ENCODE measurements around the gene FIS1. TPM values are rescaled to one million over a fixed set of nuclear protein-coding genes. Genes with fewer than 3 reads are reported as not detected.
"Not testable (repeated sequence)": the region's sequence is repeated elsewhere in the genome, so short reads cannot be mapped to it uniquely, and the experiment has no call there.

The FIS1 gene
- total RNA-seq, 4 donors from 2014 or later = 118 to 223 (median 198) TPM

- WGBS = 55% methylated on average over 7 of the region's 7 CpGs
- TF ChIP-seq, protein P1, sequence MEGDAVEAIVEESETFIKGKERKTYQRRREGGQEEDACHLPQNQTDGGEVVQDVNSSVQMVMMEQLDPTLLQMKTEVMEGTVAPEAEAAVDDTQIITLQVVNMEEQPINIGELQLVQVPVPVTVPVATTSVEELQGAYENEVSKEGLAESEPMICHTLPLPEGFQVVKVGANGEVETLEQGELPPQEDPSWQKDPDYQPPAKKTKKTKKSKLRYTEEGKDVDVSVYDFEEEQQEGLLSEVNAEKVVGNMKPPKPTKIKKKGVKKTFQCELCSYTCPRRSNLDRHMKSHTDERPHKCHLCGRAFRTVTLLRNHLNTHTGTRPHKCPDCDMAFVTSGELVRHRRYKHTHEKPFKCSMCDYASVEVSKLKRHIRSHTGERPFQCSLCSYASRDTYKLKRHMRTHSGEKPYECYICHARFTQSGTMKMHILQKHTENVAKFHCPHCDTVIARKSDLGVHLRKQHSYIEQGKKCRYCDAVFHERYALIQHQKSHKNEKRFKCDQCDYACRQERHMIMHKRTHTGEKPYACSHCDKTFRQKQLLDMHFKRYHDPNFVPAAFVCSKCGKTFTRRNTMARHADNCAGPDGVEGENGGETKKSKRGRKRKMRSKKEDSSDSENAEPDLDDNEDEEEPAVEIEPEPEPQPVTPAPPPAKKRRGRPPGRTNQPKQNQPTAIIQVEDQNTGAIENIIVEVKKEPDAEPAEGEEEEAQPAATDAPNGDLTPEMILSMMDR (IDR thresholded peaks at IDR 0.05) = no peak
- no peak for TF ChIP-seq POLR2AphosphoS5 (IDR thresholded peaks at IDR 0.05)
- no peak for TF ChIP-seq EP300 (IDR thresholded peaks at IDR 0.05)
- TF ChIP-seq POLR2A (IDR thresholded peaks at IDR 0.05) = no peak
- no peak for DNase-seq (ENCODE audit: low spot score in 2 of 2)
- peaks cover 3% of the 10 kb centered on the region for H3K27me3 ChIP-seq
- H3K27ac ChIP-seq = no peak overlapping the region
- H3K4me1 ChIP-seq = no peaks in the 10 kb centered on the region
- no peaks in the 10 kb centered on the region for H3K9me3 ChIP-seq
- no peak overlapping the region for H3K4me3 ChIP-seq
- no peaks in the 10 kb centered on the region for H3K36me3 ChIP-seq
Observed at GRCh38 chr7:101258243-101258731, 13.4 kb upstream of the FIS1 start.

- Histone ChIP-seq H3K27ac (no peak overlapping the region), H3K9me3 (no peaks in the 10 kb centered on the region), H3K4me3 (no peak overlapping the region), H3K36me3 (no peaks in the 10 kb centered on the region), H3K4me1 (peaks cover 10% of the 10 kb centered on the region), H3K27me3 (no peaks in the 10 kb centered on the region)
- WGBS = 73% methylated on average over 4 of the region's 4 CpGs
- no peak for DNase-seq (ENCODE audit: low spot score in 2 of 2)
- no peak for TF ChIP-seq EP300 (IDR thresholded peaks at IDR 0.05)
- TF ChIP-seq, protein P1 (IDR thresholded peaks at IDR 0.05) = no peak
- no peak for TF ChIP-seq POLR2AphosphoS5 (IDR thresholded peaks at IDR 0.05)
- no peak for TF ChIP-seq POLR2A (IDR thresholded peaks at IDR 0.05)
Observed at GRCh38 chr7:101255796-101256195, 10.9 kb upstream of the FIS1 start.

DNA sequence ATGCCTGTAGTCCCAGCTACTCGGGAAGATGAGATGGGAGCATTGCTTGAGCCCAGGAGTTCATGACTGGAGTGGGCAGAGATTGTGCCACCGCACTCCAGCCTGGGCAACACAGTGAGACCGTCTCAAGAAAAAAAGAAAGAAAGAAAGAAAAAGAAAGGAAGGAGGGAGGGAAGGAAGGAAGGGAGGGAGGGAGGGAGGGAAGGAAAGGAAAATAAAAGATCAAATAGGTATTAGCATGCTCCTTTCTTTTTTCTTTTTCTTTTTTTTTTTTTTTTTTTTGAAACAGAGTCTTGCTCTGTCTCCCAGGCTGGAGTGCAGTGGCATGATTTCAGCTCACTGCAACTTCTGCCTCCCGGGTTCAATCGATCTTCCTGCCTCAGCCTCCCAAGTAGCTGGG, 8.3 kb upstream of the FIS1 start:
- not testable (repeated sequence) for H3K4me3 ChIP-seq; H3K27me3 ChIP-seq; H3K9me3 ChIP-seq; H3K27ac ChIP-seq; DNase-seq (ENCODE audit: low spot score in 2 of 2)
- WGBS = 86% methylated on average over 5 of the region's 5 CpGs
- H3K4me1 ChIP-seq = peaks cover 15% of the 10 kb centered on the region
- peaks cover 17% of the 10 kb centered on the region for H3K36me3 ChIP-seq

DNA sequence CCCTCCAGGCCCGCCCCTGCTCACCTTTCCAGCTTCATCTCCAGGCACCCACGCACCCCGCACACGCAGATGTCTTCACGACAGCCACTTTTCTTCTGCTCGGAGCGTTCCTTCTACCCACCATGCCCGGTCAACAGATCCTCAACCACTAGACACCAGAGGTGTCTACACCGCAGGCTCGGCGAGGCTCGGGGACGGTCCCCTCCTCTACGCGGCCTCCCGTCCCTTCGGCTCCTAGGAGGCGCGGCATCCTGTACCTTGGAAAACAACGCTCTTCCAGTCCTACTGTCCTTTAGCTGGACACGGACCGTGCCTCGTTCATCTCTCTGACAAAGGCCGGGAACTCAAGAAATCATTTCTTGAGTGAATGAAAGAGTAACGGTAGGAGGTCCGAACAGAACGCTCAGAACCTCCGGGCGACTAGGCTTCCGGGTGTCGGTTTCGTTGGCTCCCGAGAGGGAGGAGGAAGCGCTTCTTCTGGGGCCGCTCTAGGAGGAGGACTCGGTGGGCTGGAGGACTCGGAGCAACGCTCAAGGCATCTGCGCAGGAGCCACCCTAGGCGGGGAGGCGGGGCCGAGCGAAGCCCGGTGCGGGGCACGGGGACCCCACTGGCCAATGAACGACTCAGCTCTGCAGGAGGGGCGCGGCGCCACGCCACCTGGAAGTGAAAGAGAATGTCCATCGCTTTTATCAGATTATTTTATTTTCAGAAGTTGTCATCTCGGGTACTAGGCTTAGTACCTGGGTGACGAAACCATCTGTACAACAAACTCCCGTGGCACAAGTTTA, 7.2 kb upstream of the FIS1 start:
- TF ChIP-seq, protein P1 (IDR thresholded peaks at IDR 0.05) = no peak
- TF ChIP-seq POLR2A (IDR thresholded peaks at IDR 0.05) (peak in 1 of 2 donors; percentile 47), POLR2AphosphoS5 (IDR thresholded peaks at IDR 0.05) (peak in 2 of 3 donors; percentile 62 to 78), EP300 (IDR thresholded peaks at IDR 0.05) (no peak)

GRCh38 chr7:101250324-101250723, 5.4 kb upstream of the FIS1 start:
- H3K27me3 ChIP-seq = no peaks in the 10 kb centered on the region
- H3K27ac ChIP-seq = no peak overlapping the region
- peak overlapping the region; percentile 85 for H3K4me3 ChIP-seq
- H3K9me3 ChIP-seq = no peaks in the 10 kb centered on the region
- peaks cover 21% of the 10 kb centered on the region for H3K4me1 ChIP-seq
- WGBS = 78% methylated on average over 3 of the region's 3 CpGs
- DNase-seq (ENCODE audit: low spot score in 2 of 2) = no peak
- H3K36me3 ChIP-seq = peaks cover 22% of the 10 kb centered on the region
- TF ChIP-seq, protein P1 (IDR thresholded peaks at IDR 0.05) = no peak

More for the DNA sequence above, 7.2 kb upstream of the FIS1 start:
- DNase-seq (ENCODE audit: low spot score in 2 of 2) = peak; percentile 98
- peak overlapping the region; percentile 77 for H3K27ac ChIP-seq
- no peaks in the 10 kb centered on the region for H3K27me3 ChIP-seq
- peaks cover 15% of the 10 kb centered on the region for H3K4me1 ChIP-seq
- no peaks in the 10 kb centered on the region for H3K9me3 ChIP-seq
- peaks cover 22% of the 10 kb centered on the region for H3K36me3 ChIP-seq
- WGBS = under 1% methylated on average over 38 of the region's 55 CpGs
- H3K4me3 ChIP-seq = peak overlapping the region; percentile 85
